ENCODE measurements around the gene ACSBG1.
A peak's percentile ranks its signal among the peaks of the same experiment; 100 is the strongest.

ACSBG1 gene, protein sequence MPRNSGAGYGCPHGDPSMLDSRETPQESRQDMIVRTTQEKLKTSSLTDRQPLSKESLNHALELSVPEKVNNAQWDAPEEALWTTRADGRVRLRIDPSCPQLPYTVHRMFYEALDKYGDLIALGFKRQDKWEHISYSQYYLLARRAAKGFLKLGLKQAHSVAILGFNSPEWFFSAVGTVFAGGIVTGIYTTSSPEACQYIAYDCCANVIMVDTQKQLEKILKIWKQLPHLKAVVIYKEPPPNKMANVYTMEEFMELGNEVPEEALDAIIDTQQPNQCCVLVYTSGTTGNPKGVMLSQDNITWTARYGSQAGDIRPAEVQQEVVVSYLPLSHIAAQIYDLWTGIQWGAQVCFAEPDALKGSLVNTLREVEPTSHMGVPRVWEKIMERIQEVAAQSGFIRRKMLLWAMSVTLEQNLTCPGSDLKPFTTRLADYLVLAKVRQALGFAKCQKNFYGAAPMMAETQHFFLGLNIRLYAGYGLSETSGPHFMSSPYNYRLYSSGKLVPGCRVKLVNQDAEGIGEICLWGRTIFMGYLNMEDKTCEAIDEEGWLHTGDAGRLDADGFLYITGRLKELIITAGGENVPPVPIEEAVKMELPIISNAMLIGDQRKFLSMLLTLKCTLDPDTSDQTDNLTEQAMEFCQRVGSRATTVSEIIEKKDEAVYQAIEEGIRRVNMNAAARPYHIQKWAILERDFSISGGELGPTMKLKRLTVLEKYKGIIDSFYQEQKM

DNA sequence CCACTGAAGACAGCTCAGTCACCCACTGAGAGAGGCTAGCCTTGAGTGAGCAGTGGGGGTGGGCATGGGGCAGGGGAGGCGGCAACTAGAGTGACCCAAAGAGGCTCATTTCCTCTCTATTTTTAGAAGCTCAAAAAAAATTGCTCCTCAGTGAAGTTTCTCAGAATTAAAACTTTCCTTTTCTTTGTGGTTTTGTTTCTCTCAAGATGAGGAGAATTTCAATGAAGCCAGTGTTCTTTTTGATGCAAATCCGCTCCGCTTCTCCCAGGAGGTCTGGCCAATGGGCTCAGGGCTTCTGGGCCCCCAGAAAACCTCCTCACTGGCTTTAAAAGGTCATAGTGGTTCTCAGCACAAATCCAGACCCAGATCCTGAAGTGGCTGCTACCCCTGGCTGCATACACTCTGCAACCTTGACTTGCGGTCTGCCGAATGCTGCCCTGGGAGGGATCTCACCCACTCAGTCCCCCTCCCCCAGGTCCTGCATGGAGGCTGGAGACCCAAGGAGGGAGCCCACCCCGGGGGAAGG lies at the start of gene ACSBG1:
Gene ACSBG1, minus strand, starts transcription at position 51 of the 526 bp plus-strand sequence. CDS start 64 bp downstream, outside the sequence.
- peak; percentile 39 for DNase-seq (ENCODE audit: low spot score)

DNA sequence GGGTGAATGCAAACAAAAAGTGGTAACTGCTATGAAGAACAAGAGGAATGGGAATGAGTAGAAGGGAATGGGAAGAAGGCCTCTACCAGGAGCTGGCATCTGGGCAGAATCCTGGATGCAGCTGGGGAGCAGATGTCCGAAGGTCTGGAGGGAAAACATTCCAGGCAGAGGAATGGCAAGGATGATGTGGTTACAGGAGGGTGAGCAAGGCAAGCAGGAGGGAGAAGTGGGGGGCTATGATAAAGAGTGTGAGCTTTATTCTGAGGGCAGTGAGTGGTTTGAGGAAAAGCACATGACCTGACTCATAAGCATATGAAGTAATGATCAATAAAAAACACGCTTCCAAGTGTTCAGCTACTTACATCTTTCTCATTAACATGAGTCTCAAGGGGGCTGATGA lies 48.0 kb upstream of the ACSBG1 start:
- DNase-seq (ENCODE audit: low spot score) = no peak

DNA sequence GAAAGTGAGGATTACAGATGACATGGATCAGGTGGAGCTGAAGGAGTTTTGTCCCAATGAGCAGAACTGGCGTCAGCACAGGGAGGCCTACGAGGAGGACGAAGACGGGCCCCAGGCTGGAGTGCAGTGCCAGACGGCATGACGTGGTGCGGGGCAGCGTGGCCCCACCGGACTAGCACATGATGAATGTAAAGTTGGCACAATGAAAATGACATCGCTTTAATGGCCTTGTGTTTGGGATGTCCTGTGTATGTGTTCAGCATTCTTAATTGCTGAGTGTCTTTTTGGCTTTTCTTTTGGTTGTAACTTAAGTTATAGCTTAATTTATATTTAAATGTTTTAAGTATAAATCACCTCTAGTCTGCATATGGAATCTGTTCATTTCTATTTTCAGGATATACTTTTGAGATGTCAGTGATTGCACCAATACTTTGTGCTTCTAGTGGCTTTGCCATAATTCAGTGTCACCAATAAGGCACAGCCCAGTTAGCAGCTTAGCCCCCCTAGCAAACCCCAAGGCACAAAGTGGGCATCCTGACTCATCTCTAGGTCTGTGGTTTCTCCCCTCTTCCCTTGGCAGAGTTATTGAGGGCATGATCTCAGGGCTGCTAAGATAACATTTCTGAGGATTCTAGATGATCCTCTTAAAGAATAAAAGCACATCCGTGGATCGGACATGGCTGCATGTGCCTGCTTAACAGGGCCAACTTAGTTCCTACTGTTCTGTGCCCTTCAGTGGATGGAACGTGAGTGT lies 46.1 kb upstream of the ACSBG1 start:
- no peak for DNase-seq (ENCODE audit: low spot score)

DNA sequence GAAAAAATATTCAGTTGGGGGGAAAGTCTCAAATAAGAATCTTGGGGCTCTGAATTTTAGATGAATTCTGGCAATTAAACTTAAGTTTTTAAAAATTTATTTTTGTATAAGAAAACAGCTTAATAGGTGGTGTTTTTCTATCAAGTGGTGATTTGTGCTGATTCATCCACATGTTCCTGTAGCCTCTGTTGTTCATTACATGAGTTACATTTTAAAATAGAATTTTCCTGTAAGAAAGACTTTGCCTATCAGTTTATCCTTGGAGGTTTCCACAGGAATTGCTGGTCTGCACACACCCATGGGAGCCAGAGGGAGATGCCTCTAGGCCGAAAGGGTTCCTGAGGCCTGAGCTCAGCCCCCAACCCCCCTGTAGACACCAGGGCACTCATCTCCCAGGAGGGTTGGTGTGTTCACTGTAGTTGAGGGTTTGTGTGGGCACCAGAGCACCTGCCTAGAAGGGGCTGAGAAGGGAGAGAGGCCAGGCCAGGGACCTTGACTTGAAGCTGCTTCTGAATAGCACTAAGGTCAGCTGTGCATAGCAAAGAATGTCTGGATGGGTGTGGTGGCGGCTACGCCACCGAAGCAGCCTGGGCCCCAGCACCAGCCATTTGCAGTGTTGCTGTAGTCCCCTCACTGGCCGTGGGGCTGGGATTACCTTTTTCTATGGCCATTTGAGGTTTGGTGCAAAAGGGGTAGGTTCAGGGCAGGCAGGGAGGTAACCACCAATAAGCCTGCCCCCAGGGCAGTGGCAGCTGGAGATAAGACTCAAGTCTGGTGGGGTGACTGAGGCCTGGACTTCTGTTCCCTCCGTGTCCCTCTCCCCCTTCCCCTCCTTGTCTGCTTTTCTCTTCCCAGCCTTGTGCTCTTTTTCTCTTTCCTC lies 41.9 kb upstream of the ACSBG1 start:
- no peak for DNase-seq (ENCODE audit: low spot score)

DNA sequence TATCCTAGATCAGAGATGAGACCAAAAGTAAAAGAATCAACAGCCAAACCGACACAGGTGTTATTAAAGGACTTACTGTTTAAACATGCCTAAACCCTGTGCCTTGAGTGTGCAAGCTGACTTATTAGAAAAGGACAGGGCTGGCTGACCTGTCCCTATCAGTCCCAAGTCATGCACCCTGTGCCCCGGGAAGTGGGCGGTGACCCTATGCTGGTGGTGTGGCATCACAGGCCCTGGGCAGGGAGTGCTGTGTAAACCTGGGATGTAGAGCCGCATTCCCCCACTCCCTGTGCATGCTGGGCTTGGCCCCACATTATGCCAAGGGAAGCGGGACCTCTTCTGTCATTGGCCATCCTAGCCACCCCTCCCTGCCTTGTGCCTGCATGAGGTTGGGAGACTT lies 40.6 kb upstream of the ACSBG1 start:
- DNase-seq (ENCODE audit: low spot score) = no peak

DNA sequence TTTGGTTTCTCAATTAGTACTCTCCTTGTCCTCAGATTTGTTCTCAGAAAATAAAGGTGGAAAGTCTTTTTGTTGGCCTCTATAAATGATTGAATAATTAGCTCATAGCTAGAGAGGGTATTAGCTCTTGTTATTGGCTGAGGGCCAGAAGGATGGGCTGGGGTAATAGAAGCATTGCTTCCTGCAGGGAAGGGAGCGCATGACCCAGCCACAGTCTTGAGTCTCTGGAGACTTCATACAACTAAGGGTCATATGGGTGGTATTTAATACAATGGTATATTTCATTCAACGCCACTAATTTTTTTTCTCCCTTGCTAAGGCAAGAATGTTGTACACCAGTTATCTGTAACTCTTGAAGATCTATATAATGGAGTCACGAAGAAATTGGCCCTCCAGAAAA lies 38.4 kb upstream of the ACSBG1 start:
- DNase-seq (ENCODE audit: low spot score) = no peak

DNA sequence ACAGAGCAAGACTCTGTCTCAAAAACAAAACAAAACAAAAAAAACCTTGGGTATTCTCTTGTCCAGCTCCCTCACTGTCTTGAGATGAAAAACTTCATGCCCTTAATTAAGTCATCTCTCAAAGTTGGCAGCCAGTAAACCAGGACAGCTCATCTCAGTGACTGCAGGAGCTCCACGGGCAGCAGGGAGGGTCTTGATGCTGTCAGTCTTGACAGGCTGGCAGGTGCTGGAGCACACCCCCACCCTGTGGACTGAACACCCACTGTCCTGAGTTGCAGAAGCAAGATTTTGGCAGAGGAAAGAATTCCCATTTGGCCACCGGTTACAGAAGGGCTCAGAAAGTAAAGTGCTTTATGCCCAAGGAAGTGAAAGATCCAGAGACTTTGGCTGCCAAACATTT lies 38.0 kb upstream of the ACSBG1 start:
- no peak for DNase-seq (ENCODE audit: low spot score)

DNA sequence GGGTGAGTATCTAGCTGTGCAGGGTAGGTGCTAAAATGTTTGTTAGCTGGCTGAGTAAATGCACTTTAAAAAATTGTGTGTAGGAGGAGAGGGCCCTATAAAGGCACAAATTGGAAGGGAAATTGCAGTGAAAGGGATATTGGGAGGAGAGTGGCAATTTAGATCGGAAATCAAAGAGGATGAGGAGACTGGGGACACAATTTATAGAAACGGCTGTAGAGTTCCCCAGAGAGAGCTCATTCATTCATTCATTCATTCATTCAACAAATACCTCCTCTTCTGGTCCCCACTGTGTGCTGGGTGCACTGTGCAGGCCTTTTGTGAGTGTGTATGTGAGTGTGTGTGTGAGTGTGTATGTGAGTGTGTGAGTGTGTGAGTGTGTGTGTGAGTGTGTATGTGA lies 32.4 kb upstream of the ACSBG1 start:
- DNase-seq (ENCODE audit: low spot score) = no peak

DNA sequence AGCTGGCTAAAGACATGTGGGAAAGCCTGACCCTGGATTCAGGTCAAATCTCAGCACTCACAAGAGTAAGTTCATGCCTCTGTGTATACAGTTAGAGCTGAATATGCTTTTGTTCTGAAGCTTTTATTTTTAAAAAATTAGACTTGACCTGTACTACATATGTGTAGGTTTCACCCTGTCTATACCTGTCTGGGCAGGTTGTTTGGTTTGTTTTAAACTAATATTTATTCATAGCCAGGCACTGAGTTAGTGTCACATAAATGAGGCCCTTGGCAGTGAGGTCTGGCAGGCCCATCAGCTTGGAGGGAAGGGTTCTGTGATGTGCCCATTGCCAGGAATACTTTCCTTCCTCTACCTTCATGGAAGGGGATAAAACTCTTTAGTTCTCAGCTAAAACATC lies 31.9 kb upstream of the ACSBG1 start:
- no peak for DNase-seq (ENCODE audit: low spot score)

DNA sequence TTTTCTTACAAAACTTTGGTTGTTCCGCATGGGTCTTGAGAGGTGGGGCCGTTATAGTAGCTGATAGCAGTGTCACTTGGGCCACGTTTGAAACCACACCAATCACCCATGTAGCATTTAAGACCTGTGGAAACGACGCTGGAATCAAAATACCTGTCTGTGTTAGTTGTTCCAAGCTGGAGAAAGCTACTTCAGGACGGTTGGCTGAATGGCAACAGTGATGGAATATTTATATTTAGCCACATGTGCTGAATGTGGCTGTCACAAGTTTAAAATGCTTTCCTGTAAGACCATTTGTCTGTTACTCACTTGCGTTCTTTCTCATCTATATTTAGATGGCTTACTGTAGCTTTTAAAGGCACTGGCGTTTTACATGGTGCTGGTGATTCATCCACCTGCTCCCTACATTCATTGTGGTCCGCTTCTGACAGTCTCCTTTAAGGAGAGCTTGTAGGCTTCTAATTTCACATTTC lies 31.4 kb upstream of the ACSBG1 start:
- DNase-seq (ENCODE audit: low spot score) = no peak

DNA sequence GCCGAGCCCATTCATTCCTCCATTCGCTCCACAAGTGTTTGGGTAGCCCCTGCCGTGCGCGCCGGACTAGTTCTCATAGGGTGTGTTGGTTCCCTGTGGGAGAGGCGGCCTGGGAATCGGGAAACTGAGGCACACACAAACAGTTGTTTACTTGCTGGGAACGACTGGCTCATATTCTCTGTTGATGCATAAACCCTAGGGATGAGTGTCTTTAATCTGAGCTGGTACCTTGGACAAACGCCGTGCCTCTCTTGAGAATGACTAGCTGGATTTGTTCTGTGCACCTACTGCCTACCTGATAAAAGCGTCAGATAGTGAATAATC lies 30.7 kb upstream of the ACSBG1 start:
- no peak for DNase-seq (ENCODE audit: low spot score)

DNA sequence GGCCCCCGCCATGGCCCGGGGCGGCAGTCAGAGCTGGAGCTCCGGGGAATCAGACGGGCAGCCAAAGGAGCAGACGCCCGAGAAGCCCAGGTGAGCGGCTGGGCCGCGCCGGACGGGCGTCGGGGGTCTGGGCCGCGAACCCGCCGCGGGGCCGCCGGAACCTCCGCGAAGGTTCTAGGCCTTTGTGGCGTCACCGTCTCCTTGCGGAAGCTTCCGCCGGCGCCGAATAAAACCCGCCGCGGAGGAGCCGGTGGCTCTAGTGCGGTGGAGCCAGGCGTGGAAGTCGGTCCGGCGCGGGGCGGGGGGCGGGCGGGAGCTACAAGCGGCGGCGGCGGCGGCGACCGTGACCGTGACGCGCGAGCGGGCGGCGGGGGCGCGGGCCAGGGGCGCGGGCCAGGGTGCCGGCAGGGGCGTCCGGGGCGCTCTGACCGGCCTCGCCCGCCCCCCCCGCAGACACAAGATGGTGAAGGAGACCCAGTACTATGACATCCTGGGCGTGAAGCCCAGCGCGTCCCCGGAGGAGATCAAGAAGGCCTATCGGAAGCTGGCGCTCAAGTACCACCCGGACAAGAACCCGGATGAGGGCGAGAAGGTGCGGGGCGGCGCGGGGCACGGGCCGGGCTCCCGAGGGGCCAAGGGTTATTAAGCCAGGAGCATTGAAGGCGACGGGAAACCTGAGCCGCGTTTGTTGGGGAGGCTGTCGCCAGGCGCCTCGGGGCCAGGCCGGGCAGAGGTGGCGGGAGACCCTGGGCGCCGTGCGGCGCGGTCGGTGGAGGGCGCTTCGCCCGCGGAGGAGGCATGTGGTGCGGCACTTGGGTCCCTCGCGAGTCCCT lies 30.2 kb upstream of the ACSBG1 start, which contains the start of gene DNAJA4:
Gene DNAJA4, plus strand, starts transcription at position 259 of the 833 bp plus-strand sequence. Its CDS starts 202 bp downstream, at position 461.
- DNase-seq (ENCODE audit: low spot score) = peak; percentile 55

DNA sequence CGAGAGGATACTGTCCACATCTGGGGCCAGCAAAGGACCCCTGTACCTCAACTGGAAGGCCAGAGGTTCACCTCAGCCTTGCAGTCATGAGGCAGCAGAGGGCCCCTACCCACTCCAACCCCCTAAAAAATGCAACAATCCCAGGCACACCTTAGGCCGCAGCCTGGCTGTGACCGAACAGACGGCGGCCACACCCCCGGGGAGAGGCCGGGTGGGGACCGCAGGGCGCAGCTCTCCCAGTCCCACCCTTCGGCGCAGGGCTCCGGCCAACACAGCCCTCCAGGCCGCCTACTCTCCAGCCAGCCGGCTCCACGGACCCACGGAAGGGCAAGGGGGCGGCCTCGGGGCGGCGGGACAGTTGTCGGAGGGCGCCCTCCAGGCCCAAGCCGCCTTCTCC lies 29.5 kb upstream of the ACSBG1 start:
- no peak for DNase-seq (ENCODE audit: low spot score)

DNA sequence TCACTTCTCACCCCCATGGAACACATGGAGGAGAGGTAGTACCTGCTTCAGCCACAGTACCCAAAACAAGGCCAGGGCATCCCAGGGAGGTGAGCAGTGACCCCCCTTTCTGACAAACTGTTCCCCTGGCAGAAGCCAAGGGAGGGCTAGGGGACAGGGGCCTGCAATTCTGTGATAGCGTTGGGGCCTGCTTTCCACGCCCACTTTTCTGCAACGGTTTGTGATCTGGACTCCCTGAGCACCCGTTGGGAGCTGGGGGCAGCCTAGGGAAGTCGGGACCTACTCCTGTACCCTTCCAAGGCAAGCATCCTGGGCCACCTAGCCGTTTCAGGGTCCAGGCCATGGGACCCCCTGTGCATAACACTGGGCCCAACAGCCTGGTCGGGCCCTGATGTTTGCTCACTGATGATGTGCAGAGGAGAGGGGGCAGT lies 29.0 kb upstream of the ACSBG1 start:
- no peak for DNase-seq (ENCODE audit: low spot score)

DNA sequence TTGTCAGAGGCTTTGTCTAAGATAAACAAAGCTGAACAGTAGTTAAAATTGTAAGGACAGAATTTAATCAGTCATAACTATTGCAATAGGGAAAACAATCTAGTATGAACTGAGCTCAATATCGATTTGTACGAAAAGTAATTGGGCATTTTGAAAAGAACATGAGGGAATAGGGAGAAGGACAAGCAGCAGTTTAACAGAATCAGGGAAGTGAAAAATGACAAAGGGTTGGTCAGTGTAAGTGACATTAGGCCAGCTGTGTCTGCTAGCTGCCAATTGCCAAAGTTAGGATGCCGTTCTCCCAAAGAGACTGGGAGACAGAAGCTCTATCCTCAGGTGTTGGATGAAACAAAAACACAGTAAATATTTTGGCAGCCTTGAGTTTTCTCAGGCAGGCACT lies 26.7 kb upstream of the ACSBG1 start:
- DNase-seq (ENCODE audit: low spot score) = peak; percentile 67

DNA sequence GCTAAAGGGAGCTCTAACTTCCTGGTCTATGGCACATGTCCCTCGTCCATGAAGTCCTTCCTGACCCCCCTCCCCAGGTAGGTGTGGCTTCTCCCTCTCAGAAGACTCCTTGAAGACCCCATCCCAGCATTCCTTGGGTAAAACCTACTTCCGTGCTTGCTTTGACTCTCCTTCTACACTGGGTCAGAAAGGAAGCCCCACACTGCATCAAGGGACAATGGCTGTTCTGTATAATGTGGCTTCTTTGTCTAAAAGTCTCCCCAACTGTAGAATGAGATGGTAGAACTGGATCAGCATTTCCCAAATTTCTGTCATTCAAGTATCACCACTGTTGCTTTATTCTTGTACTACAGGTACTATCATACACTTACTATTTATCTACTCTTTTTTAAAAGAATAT lies 26.1 kb upstream of the ACSBG1 start:
- peak; percentile 79 for DNase-seq (ENCODE audit: low spot score)

DNA sequence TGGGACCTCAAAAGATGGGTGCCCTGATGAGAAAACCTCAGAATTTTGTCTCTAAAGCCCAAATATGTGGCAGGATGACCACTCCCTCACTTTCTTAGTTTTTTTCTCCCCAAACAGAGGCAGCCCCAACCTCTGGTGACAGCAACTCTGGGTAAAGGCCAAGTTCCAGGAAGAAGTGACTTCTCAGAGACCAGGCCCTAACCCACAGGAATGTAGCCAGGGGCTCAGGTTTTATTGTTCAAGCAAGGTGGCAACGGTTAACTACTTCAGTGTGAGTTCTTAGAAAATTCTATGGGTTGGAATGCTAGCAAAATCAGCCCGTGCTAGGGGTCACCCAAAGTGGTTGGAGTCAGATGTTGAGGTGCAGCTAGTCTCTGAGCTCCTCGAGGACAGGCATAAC lies 24.9 kb upstream of the ACSBG1 start:
- DNase-seq (ENCODE audit: low spot score) = no peak

DNA sequence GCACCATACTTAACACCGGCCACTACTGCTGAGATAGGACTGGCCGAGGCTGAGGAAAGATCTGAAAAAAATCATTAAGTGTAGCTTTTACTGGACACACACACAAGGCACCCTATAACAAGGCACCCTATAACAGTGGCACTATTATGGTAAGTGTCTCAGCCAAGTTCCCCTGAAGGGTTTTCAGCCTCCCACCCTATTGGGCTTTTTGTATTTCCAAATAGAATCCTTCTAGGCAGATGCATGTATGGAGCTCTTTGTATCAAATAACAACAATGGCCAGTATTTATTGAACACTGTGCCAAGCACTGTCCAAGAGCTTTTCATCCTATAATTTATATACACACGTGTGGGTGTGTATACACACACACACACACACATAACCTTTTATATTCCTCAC lies 23.3 kb upstream of the ACSBG1 start:
- peak; percentile 95 for DNase-seq (ENCODE audit: low spot score)

DNA sequence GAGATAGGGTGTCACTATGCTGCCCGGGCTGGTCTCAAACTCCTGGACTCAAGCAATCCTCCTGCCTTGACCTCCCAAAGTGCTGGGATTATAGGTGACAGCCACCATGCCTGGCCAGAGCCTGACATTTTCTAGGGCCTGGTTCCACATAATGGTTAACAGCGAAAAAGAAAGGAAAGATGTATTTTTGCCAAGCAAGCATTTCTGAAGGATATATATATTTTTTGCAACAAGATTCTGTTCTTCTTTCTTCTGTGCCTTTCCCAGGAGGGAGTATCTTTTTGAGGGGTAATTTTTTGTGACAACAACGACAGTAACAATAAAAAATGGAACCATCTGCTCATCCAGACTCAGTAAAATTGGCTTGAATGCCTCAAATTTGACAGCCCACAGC lies 21.7 kb upstream of the ACSBG1 start:
- no peak for DNase-seq (ENCODE audit: low spot score)

DNA sequence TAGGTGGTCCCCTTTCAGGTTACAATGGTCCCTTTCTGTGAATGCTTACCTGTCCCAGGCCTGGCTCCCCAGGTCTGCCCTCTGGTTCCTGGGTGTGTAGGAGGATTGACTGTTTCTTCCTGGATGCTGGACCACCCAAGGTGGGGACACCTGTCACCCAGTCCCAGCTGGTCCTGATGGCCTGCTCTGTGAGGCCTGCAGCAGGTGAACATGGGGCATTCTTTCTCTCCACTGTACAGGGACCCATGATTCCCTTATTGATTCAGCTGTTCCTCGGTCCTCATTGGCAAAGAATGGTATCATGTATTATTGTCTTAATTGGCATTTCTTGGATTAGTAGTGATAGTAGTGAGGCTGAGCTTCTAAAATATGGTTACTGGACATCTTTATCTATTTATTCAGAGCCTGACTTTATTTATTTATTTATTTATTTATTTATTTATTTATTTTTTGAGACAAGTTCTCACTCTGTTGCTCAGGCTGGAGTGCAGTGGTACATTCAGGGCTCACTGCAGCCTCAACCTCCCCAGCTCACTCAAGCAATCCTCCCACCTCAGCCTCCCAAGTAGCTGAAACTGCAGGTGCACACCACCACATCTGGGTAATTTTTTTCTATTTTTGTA lies 21.2 kb upstream of the ACSBG1 start:
- DNase-seq (ENCODE audit: low spot score) = no peak

Measured in pons (tissue), 1 donor.